HepG2 (cell line): ENCODE measurements around the gene SPC24. TPM values are rescaled to one million over a fixed set of nuclear protein-coding genes. Genes with fewer than 3 reads are reported as not detected.

ENCODE experiments used
- EED ChIP-seq: sonication (generic); formaldehyde crosslinking; IDR thresholded peaks from 2 replicates; pipeline ENCODE4 v1.5.0; 2020; ENCODE audit warnings: mild to moderate bottlenecking, missing genetic modification reagents
- ELF4 ChIP-seq: sonication (generic); formaldehyde crosslinking; IDR thresholded peaks from 2 replicates; pipeline ENCODE4 v1.5.0; 2020; ENCODE audit warnings: missing genetic modification reagents, mild to moderate bottlenecking, moderate library complexity, borderline replicate concordance
- FOXA3 ChIP-seq: IDR thresholded peaks from 2 replicates; pipeline ENCODE4 v1.6.1; 2016; ENCODE audit warnings: missing genetic modification reagents, missing compliant biosample characterization
- IKZF4 ChIP-seq: sonication (generic); formaldehyde crosslinking; IDR thresholded peaks from 2 replicates; pipeline ENCODE4 v1.5.1; 2020; ENCODE audit warnings: borderline replicate concordance, mild to moderate bottlenecking, low read depth, missing genetic modification reagents; ENCODE audit errors: not compliant biosample characterization
- SP4 ChIP-seq: sonication (generic); formaldehyde crosslinking; IDR thresholded peaks from 2 replicates; pipeline ENCODE4 v1.8.1; 2023; ENCODE audit warnings: mild to moderate bottlenecking, missing genetic modification reagents
- SUZ12 ChIP-seq: fragments of 150-350 bp; IDR thresholded peaks from 2 replicates; pipeline ENCODE4 v1.6.1; 2014; ENCODE audit warnings: low read depth, low read length
- ZBTB38 ChIP-seq: sonication (generic); formaldehyde crosslinking; IDR thresholded peaks from 2 replicates; pipeline ENCODE4 v1.5.1; 2020; ENCODE audit warnings: mild to moderate bottlenecking, missing genetic modification reagents
- ZC3H13 ChIP-seq: sonication (generic); formaldehyde crosslinking; IDR thresholded peaks from 2 replicates; pipeline ENCODE4 v1.8.1; 2023; ENCODE audit warnings: mild to moderate bottlenecking, missing genetic modification reagents, moderate library complexity
- polyA plus RNA-seq, 8 experiments: library from polyadenylated mRNA; depleted of rRNA in 3 of 8; stranded (reverse) in 7 of 8; unstranded in 1 of 8; fragments of >200 nt; fragmentation: Illumina TruSeq in 4 of 8; extraction: Trizol in 4 of 8; gene quantifications; 2 replicates each; pipeline versions ENCODE4 v1.2.1 to v1.2.3, GENCODE V29; 2011 to 2016; ENCODE audit warnings: low read depth in 4 of 8, missing spikeins in 1 of 8, mixed read lengths in 1 of 8; ENCODE audit not compliant: insufficient read depth in 1 of 8
- total RNA-seq, 5 experiments: library from RNA; depleted of rRNA; stranded (reverse); fragments of >200 nt; fragmentation: Illumina TruSeq; extraction: Trizol; gene quantifications; 2 replicates each; pipeline ENCODE4 v1.2.3, GENCODE V29; 2016; ENCODE audit warnings: low read depth in 1 of 5
- TF ChIP-seq, protein P1 (sequence below), 2 experiments: IDR thresholded peaks; 2 replicates each; pipeline ENCODE4 v1.6.1; 2011 to 2012; ENCODE audit warnings: low read length in 2 of 2, borderline replicate concordance in 1 of 2, low read depth in 1 of 2, mild to moderate bottlenecking in 1 of 2, moderate library complexity in 1 of 2
- TF ChIP-seq, protein P2 (sequence below): sonication (generic); formaldehyde crosslinking; IDR thresholded peaks from 2 replicates; pipeline ENCODE4 v1.8.0; 2022; ENCODE audit warnings: missing genetic modification reagents, mild to moderate bottlenecking, borderline replicate concordance
- TF ChIP-seq, protein P3 (sequence below): sonication (generic); formaldehyde crosslinking; IDR thresholded peaks from 2 replicates; pipeline ENCODE4 v1.5.1; 2020; ENCODE audit warnings: mild to moderate bottlenecking, missing genetic modification reagents
- TF ChIP-seq, protein P4 (sequence below), 2 experiments: sonication (generic) in 1 of 2; formaldehyde crosslinking in 1 of 2; IDR thresholded peaks; 2 replicates each; pipeline versions ENCODE4 v1.4.0 to v1.6.1; 2018 to 2020; ENCODE audit warnings: missing genetic modification reagents in 2 of 2, borderline replicate concordance in 1 of 2, low read depth in 1 of 2, mild to moderate bottlenecking in 1 of 2, missing biosample characterization in 1 of 2
- TF ChIP-seq, protein P5 (sequence below): sonication (generic); formaldehyde crosslinking; IDR thresholded peaks from 2 replicates; pipeline ENCODE4 v1.5.0; 2020; ENCODE audit warnings: mild to moderate bottlenecking, missing genetic modification reagents, moderate library complexity
- TF ChIP-seq, protein P6 (sequence below): sonication (generic); formaldehyde crosslinking; IDR thresholded peaks from 2 replicates; pipeline ENCODE4 v1.4.0; 2020; ENCODE audit warnings: missing genetic modification reagents, borderline replicate concordance

SPC24 gene
- total and polyA plus RNA-seq, 2 of the 13 experiments (the other 11 are each of a cell fraction or from before 2014, with no cell fraction given), result 10.0 to 46.2 TPM

DNA sequence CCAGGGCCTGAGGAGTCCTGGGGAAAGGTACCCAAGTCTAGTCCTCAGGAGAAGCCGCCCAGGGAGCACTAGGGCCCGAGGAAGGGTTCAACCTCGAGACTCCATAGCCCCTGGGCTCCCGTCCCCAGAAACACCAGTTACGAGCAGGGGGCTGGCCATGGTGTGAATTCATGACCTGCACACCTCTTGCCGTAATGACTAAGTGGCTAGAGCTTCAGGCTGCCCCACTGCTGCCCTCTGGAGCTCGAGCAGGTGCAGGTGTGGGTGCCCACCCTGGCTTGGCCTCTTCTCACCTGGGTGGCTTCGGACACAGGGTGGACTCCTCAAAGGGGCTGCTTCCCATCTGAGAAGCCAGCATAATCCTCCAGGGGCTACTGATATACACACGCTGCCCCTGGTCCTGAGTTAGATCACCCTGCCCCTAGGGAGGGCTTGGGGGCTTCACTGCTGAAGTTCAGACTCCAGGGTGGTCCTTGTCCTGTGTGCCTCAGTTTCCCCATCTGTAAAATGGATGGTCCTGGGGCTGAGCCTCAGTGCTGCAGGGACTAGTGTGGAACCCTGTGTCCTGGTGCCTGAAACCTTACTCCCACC, 13.6 kb downstream of the SPC24 start (continued):
- TF ChIP-seq, protein P1, sequence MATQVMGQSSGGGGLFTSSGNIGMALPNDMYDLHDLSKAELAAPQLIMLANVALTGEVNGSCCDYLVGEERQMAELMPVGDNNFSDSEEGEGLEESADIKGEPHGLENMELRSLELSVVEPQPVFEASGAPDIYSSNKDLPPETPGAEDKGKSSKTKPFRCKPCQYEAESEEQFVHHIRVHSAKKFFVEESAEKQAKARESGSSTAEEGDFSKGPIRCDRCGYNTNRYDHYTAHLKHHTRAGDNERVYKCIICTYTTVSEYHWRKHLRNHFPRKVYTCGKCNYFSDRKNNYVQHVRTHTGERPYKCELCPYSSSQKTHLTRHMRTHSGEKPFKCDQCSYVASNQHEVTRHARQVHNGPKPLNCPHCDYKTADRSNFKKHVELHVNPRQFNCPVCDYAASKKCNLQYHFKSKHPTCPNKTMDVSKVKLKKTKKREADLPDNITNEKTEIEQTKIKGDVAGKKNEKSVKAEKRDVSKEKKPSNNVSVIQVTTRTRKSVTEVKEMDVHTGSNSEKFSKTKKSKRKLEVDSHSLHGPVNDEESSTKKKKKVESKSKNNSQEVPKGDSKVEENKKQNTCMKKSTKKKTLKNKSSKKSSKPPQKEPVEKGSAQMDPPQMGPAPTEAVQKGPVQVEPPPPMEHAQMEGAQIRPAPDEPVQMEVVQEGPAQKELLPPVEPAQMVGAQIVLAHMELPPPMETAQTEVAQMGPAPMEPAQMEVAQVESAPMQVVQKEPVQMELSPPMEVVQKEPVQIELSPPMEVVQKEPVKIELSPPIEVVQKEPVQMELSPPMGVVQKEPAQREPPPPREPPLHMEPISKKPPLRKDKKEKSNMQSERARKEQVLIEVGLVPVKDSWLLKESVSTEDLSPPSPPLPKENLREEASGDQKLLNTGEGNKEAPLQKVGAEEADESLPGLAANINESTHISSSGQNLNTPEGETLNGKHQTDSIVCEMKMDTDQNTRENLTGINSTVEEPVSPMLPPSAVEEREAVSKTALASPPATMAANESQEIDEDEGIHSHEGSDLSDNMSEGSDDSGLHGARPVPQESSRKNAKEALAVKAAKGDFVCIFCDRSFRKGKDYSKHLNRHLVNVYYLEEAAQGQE (IDR thresholded peaks at IDR 0.05; ENCODE audit: borderline replicate concordance in 1 of 2, low read depth in 1 of 2, low read length in 2 of 2), result no peak
- TF ChIP-seq, protein P2, sequence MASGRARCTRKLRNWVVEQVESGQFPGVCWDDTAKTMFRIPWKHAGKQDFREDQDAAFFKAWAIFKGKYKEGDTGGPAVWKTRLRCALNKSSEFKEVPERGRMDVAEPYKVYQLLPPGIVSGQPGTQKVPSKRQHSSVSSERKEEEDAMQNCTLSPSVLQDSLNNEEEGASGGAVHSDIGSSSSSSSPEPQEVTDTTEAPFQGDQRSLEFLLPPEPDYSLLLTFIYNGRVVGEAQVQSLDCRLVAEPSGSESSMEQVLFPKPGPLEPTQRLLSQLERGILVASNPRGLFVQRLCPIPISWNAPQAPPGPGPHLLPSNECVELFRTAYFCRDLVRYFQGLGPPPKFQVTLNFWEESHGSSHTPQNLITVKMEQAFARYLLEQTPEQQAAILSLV (CRISPR knock-in tag), result 0 out of 2 replicates have a peak, but pooled peaks have one; percentile 57
- TF ChIP-seq, protein P3, sequence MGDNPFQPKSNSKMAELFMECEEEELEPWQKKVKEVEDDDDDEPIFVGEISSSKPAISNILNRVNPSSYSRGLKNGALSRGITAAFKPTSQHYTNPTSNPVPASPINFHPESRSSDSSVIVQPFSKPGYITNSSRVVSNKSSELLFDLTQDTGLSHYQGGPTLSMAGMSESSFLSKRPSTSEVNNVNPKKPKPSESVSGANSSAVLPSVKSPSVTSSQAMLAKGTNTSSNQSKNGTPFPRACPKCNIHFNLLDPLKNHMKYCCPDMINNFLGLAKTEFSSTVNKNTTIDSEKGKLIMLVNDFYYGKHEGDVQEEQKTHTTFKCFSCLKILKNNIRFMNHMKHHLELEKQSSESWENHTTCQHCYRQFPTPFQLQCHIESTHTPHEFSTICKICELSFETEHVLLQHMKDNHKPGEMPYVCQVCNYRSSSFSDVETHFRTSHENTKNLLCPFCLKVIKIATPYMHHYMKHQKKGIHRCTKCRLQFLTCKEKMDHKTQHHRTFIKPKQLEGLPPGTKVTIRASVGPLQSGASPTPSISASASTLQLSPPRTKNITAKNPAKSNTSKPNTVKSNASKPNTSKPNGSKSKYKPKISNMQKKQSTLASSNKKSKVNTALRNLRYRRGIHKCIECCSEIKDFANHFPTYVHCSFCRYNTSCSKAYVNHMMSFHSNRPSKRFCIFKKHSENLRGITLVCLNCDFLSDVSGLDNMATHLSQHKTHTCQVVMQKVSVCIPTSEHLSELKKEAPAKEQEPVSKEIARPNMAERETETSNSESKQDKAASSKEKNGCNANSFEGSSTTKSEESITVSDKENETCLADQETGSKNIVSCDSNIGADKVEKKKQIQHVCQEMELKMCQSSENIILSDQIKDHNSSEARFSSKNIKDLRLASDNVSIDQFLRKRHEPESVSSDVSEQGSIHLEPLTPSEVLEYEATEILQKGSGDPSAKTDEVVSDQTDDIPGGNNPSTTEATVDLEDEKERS, result no peak
- TF ChIP-seq SUZ12 (no peak), FOXA3 (CRISPR knock-in tag) (no peak), SP4 (CRISPR knock-in tag) (0 out of 2 replicates have a peak, but pooled peaks have one; percentile 11), EED (0 out of 2 replicates have a peak, but pooled peaks have one; percentile 39), ZC3H13 (CRISPR knock-in tag) (peak; percentile 24; the same call in 1 of the 2 replicates), ELF4 (CRISPR knock-in tag) (no peak), IKZF4 (CRISPR knock-in tag) (peak; percentile 14), ZBTB38 (CRISPR knock-in tag) (no peak)
- TF ChIP-seq, protein P4, sequence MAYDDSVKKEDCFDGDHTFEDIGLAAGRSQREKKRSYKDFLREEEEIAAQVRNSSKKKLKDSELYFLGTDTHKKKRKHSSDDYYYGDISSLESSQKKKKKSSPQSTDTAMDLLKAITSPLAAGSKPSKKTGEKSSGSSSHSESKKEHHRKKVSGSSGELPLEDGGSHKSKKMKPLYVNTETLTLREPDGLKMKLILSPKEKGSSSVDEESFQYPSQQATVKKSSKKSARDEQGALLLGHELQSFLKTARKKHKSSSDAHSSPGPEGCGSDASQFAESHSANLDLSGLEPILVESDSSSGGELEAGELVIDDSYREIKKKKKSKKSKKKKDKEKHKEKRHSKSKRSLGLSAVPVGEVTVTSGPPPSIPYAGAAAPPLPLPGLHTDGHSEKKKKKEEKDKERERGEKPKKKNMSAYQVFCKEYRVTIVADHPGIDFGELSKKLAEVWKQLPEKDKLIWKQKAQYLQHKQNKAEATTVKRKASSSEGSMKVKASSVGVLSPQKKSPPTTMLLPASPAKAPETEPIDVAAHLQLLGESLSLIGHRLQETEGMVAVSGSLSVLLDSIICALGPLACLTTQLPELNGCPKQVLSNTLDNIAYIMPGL (CRISPR knock-in tag; IDR thresholded peaks at IDR 0.05; ENCODE audit: borderline replicate concordance in 1 of 2, low read depth in 1 of 2), result 0 out of 4 replicates have a peak, but pooled peaks of 1 of the 2 experiments have one; percentile 1
- TF ChIP-seq, protein P5, sequence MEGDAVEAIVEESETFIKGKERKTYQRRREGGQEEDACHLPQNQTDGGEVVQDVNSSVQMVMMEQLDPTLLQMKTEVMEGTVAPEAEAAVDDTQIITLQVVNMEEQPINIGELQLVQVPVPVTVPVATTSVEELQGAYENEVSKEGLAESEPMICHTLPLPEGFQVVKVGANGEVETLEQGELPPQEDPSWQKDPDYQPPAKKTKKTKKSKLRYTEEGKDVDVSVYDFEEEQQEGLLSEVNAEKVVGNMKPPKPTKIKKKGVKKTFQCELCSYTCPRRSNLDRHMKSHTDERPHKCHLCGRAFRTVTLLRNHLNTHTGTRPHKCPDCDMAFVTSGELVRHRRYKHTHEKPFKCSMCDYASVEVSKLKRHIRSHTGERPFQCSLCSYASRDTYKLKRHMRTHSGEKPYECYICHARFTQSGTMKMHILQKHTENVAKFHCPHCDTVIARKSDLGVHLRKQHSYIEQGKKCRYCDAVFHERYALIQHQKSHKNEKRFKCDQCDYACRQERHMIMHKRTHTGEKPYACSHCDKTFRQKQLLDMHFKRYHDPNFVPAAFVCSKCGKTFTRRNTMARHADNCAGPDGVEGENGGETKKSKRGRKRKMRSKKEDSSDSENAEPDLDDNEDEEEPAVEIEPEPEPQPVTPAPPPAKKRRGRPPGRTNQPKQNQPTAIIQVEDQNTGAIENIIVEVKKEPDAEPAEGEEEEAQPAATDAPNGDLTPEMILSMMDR (CRISPR knock-in tag), result peak; percentile 67
- TF ChIP-seq, protein P6, sequence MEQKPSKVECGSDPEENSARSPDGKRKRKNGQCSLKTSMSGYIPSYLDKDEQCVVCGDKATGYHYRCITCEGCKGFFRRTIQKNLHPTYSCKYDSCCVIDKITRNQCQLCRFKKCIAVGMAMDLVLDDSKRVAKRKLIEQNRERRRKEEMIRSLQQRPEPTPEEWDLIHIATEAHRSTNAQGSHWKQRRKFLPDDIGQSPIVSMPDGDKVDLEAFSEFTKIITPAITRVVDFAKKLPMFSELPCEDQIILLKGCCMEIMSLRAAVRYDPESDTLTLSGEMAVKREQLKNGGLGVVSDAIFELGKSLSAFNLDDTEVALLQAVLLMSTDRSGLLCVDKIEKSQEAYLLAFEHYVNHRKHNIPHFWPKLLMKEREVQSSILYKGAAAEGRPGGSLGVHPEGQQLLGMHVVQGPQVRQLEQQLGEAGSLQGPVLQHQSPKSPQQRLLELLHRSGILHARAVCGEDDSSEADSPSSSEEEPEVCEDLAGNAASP (CRISPR knock-in tag), result no peak
